Rectal smooth muscle tissue (tissue), 1 donor: ENCODE data around the gene PHACTR1.

Source experiments
- H3K27ac ChIP-seq: one replicate; pipeline ENCODE4 v1.7.0; 2013; ENCODE audit warnings: low read depth, low read length, inconsistent platforms
- H3K27me3 ChIP-seq: one replicate; pipeline ENCODE4 v1.7.0; 2013; ENCODE audit warnings: low read length; ENCODE audit not compliant: control insufficient read depth, insufficient read depth
- H3K36me3 ChIP-seq: one replicate; pipeline ENCODE4 v1.7.0; 2013; ENCODE audit warnings: low read length; ENCODE audit not compliant: control insufficient read depth, insufficient read depth
- H3K4me1 ChIP-seq: one replicate; pipeline ENCODE4 v1.7.0; 2013; ENCODE audit warnings: low read length; ENCODE audit not compliant: control insufficient read depth, insufficient read depth
- H3K4me3 ChIP-seq: one replicate; pipeline ENCODE4 v1.7.0; 2013; ENCODE audit warnings: low read length
- H3K9ac ChIP-seq: one replicate; pipeline ENCODE4 v1.7.0; 2013; ENCODE audit warnings: low read length

The PHACTR1 gene

DNA sequence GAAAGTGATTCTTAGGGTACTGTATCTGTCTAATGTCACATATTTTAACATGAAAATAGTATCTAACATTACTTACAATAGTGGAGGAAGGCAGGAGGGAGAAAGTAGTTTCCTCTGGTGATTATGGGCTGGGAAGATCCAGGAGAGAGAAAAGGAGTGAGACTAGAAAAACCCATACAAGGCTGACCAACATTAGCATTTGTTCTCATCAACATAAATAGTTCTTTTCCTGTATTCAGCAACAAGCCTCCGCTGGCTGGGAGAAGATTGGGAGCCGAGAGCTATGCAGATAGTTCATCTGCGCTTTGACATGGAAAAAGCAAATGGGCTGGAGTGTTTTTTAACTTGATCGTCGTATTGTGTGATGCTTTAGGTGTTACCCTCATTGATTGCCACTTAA, 239.4 kb downstream of the PHACTR1 start:
- no peak overlapping the region for H3K27ac ChIP-seq
- no peak overlapping the region for H3K9ac ChIP-seq
- H3K36me3 ChIP-seq: no peaks in the 10 kb centered on the region
- H3K4me1 ChIP-seq: peaks cover 2% of the 10 kb centered on the region
- no peak overlapping the region for H3K4me3 ChIP-seq
- no peaks in the 10 kb centered on the region for H3K27me3 ChIP-seq

DNA sequence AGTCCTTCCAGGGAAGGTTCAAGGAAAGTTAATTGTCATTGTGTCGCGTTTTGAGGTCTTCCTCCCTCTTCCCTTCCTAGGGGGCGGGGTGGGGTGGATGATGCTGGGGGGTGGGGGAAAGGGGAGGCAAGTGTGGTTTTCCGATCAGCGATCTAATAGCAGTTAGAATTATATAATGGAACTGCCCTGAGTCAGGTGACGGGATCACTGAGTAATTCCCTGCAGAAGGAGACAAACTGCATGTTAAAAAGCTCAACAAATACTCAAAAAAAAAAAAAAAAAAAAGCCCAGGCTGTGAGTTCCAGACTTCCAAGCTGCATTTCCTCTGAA, 240.4 kb downstream of the PHACTR1 start:
- Histone ChIP-seq H3K9ac (no peak overlapping the region), H3K4me3 (peak overlapping the region; percentile 74), H3K4me1 (no peaks in the 10 kb centered on the region), H3K36me3 (no peaks in the 10 kb centered on the region), H3K27ac (no peak overlapping the region), H3K27me3 (no peaks in the 10 kb centered on the region)

DNA sequence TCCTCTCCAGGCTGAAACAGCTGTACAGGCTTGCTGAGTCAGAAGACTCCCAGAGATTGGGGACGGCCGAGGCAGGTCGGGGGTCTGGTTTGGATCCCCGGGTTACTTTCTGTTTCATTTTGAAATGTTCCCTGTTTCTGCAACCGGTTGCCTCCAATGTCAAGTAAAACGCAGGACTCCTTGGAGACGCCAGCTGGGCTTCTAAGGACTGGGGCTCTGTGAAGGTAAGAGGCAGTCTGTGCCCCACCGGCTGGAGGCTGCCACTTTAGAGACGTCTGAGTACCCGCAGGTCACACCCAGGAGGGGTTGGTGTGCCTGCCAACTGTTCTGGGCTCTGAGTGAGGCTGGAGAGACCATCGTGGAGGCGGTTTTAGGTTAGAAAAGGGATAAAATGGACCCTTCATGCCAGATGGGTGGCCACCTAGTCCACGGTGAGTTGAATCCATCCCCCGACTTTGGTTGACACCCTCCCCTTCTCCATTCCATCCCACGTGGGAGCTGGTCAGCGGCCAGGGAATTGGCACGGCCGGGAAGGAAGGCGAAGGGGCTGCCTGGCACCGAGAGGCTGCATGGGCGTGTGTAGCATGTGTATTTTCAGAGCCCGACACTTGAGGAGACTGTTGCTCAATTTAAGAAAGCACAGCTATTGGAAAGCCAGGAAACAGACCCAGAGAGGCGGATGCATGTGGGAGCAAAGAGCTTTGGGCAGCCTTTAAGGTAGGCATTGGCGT, 240.9 kb downstream of the PHACTR1 start:
- Histone ChIP-seq H3K4me3 (peak overlapping the region; percentile 74), H3K9ac (no peak overlapping the region), H3K36me3 (no peaks in the 10 kb centered on the region), H3K27ac (peak overlapping the region; percentile 35), H3K4me1 (no peaks in the 10 kb centered on the region), H3K27me3 (no peaks in the 10 kb centered on the region)

DNA sequence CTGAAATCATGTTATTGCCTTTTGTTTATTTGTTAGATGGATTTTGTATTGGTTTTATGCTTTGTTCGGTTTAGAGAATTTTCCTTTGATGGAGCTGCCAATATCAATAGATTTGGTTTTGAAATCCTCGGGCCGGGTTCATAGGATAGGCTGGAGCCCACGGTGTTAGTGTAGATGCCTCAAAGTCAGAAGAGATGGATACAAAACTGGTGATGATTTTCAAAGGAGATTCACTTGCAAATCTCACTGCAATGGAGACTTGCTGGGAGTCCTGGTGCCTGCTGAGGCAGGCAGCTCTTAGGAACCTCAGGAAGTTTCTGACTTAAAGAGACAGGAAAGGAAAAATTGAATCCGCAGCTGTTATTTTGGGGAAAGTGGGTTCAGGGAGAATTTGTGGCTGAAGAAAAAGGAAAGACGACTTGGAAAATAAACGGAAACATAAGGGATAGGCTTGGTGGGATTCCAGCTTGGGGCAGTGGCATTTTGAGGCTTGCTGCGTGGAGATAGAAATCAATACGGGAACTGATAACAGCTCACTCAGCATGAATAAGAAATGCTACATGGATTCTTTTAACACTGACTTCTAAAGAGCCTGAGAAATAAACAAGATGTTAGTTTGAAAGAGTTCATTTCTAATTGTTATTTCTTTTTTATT, 241.6 kb downstream of the PHACTR1 start:
- Histone ChIP-seq H3K27me3 (no peaks in the 10 kb centered on the region), H3K4me1 (no peaks in the 10 kb centered on the region), H3K27ac (no peak overlapping the region), H3K4me3 (peak overlapping the region; percentile 74), H3K9ac (no peak overlapping the region), H3K36me3 (no peaks in the 10 kb centered on the region)

DNA sequence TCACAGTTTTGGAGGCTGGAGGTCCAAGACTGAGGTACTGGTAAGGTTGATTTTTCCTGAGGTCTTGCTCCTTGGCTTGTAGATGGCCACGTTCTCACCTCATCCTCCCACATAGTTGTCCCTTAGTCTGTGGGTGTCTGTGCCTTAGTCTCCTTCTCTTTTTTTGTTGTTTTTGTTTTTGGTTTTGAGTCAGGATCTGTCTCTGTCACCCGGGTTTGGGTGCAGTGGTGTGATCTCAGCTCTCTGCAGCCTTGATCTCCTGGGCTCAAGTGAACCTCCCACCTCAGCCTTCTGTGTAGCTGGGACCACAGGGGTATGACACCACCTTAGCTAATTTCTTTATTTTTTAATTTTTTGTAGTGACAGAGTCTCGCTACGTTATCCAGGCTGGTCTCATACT, 245.2 kb downstream of the PHACTR1 start:
- no peaks in the 10 kb centered on the region for H3K36me3 ChIP-seq

DNA sequence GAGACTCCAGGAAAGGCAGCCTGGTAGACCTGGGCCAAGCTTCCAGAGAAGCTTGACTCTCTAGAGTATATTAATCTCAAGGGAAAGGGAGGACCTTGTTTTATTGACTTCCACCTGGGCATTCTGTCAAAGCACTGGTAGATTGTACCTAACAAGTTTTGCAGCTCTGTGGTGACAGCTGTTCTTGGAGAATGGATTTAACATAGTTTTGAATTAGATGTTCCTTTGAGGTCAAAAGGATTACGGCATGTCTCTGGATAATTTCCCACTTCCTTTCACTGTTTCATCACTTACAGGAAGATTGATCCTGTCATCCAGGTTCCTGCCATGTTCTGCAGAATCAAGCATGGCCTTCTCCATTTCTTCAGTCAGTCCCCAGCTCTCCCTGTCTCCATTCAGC, 246.0 kb downstream of the PHACTR1 start:
- H3K36me3 ChIP-seq: no peaks in the 10 kb centered on the region
- no peak overlapping the region for H3K27ac ChIP-seq
- H3K27me3 ChIP-seq: no peaks in the 10 kb centered on the region
- H3K9ac ChIP-seq: no peak overlapping the region
- no peaks in the 10 kb centered on the region for H3K4me1 ChIP-seq
- H3K4me3 ChIP-seq: no peak overlapping the region

More for the DNA sequence above, 245.2 kb downstream of the PHACTR1 start:
- Histone ChIP-seq H3K27me3 (no peaks in the 10 kb centered on the region), H3K4me3 (no peak overlapping the region), H3K4me1 (no peaks in the 10 kb centered on the region), H3K27ac (no peak overlapping the region), H3K9ac (no peak overlapping the region)

DNA sequence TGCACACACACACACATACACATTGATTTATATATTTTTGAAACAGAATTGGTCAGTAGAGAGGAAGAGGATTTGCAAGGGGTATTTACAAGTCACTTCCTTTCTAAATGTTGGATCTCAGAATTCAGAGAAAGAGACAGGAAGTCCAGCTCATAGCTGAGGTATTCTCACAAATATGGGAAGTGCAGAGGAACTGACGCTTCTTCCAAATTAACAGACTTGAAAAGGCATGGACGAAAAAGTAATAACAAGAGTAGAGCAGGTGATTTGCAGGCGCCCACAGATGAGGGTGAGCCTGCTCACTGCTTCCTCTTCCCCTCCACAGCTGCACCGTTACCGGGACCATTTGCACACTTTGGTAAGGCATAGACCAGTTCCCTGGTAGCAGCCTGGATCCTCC, 246.4 kb downstream of the PHACTR1 start:
- no peak overlapping the region for H3K4me3 ChIP-seq
- H3K9ac ChIP-seq: no peak overlapping the region
- H3K4me1 ChIP-seq: no peaks in the 10 kb centered on the region
- H3K36me3 ChIP-seq: no peaks in the 10 kb centered on the region
- no peak overlapping the region for H3K27ac ChIP-seq
- no peaks in the 10 kb centered on the region for H3K27me3 ChIP-seq

DNA sequence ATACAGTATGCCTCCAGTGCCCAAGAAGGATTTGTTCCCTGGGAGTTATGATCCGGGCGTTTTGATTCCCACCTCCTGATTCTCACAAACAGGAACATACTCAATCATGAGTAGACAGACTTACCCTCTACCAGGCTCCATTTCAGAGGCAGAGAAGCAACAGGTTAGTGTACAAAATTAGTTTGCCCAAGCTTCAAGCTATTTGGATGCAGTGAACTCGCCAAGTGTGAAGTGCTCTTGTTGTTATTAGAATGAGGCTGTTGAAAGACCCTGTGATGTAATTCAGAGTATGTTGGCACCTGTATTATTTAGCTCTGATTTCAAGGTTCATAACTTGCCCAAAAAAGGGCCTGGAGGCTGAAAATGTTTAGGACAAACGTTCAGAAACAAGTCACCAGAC, 247.0 kb downstream of the PHACTR1 start:
- Histone ChIP-seq H3K27ac (no peak overlapping the region), H3K27me3 (no peaks in the 10 kb centered on the region), H3K9ac (no peak overlapping the region), H3K4me3 (no peak overlapping the region), H3K4me1 (no peaks in the 10 kb centered on the region), H3K36me3 (no peaks in the 10 kb centered on the region)

DNA sequence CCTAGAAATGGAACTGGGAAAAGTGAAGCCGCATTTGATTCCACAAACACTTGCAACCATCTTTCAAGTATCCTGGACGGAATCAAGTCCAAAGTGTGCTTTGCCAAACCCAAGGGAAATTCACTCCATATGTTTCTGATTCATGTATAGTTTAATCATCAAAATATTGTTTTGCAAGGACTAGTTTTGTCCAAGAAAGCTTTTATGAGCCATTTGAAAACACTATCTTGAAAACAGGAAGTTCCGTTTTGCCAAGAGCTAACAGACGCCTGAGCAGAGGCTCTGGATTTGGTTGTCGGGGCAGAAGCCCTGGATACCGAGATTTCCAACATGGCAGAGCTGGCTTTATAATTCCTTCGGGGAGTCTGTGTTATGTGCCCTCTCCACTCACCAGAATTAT, 251.1 kb downstream of the PHACTR1 start:
- no peak overlapping the region for H3K27ac ChIP-seq
- H3K27me3 ChIP-seq: no peaks in the 10 kb centered on the region
- H3K4me3 ChIP-seq: no peak overlapping the region
- H3K4me1 ChIP-seq: no peaks in the 10 kb centered on the region
- H3K36me3 ChIP-seq: no peaks in the 10 kb centered on the region
- H3K9ac ChIP-seq: no peak overlapping the region

DNA sequence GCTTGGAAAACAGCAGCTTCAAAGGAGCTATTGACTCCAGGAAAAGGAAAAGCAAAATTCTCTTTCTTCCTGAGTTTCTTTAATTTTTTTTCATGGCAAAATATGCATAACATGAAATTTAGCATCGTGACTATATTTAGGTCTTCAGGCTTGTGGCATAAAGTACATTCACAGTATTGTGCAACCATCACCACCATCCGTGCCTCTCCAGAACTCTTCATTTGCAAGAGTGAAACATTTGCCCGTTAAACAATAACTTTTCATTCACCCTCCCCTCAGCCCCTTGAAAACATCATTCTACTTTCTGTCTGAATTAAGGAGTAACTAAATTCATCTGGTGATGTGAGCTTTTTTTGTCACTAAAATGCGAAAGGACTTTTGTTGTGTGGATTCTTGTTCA, 251.7 kb downstream of the PHACTR1 start:
- Histone ChIP-seq H3K36me3 (no peaks in the 10 kb centered on the region), H3K9ac (no peak overlapping the region), H3K4me3 (no peak overlapping the region), H3K27me3 (no peaks in the 10 kb centered on the region), H3K27ac (no peak overlapping the region), H3K4me1 (no peaks in the 10 kb centered on the region)

DNA sequence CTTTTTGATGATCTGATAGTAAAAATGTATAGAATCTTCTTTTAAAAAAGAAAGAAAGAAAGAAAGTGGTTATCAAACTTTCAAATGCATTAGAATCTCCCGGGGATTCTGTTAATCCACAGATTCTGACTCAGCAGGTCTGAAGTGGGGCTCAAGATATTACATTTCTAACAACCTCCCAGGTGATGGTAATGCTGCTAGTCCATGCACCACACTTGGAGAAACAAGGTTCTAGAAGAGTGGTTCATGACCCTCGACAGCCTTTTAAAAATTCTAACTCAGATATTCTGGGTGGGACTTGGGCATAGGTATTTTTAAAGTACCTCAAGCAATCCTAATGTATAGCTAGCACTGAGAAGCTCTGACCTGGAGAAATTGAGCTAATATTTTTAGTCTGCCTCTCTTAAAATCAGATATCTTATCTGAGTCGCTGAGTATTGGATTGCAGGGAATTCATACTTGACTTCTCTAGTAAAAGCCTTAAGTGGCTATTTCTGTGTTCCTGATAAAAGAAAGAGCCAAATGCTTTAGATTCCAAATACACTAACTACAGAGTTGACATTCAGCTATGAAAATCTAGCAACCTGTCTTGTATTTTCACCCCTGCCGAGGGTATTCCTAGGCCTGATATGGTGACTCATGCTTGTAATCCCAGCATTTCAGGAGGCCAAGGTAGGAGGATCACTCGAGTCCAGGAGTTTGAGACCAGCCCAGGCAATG, 252.4 kb downstream of the PHACTR1 start:
- no peak overlapping the region for H3K27ac ChIP-seq

DNA sequence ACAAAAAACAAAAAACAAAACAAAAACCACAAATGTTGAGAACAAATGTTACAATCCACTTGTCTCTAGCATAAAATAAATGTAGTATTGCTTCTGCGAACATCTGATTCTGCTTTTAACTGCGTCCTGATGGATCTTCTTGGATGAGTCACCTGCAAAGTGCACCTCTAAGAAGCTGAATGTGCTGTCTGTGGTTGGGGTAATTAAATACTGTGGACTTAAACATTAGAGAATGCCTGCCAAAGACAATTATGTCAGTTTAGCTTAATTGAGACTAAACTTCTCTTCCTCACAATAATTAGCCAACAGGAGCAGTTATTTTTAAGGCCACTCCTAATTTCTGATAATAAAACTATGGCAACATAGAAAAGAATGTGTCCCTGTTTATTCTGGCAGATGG, 253.4 kb downstream of the PHACTR1 start:
- Histone ChIP-seq H3K4me3 (no peak overlapping the region), H3K27ac (no peak overlapping the region), H3K4me1 (no peaks in the 10 kb centered on the region), H3K36me3 (no peaks in the 10 kb centered on the region), H3K9ac (no peak overlapping the region), H3K27me3 (no peaks in the 10 kb centered on the region)

More for the DNA sequence above, 252.4 kb downstream of the PHACTR1 start:
- Histone ChIP-seq H3K27me3 (no peaks in the 10 kb centered on the region), H3K36me3 (no peaks in the 10 kb centered on the region), H3K4me3 (no peak overlapping the region), H3K9ac (no peak overlapping the region), H3K4me1 (no peaks in the 10 kb centered on the region)
